HL-60 (cell line): ENCODE measurements around the gene ANAPC5.

ENCODE experiments used
- DNase-seq, 2 experiments: peaks; one replicate each; pipeline ENCODE4 v3.0.0-alpha.2; 2010 to 2020; ENCODE audit warnings: low read depth in 1 of 2, low spot score in 1 of 2
- H3K27ac ChIP-seq: fragments of 250-450 bp; sonication (Bioruptor Pico); replicated peaks from 2 replicates; pipeline ENCODE4 v1.5.1; 2020; ENCODE audit warnings: mild to moderate bottlenecking, moderate library complexity
- H3K27me3 ChIP-seq: fragments of 250-450 bp; sonication (Bioruptor Pico); 2 replicates; pipeline ENCODE4 v1.5.1; 2021; ENCODE audit warnings: mild to moderate bottlenecking, moderate library complexity; ENCODE audit not compliant: insufficient read depth, poor library complexity, severe bottlenecking
- H3K4me3 ChIP-seq: replicated peaks from 2 replicates; pipeline ENCODE4 v1.5.1; 2011; ENCODE audit warnings: mild to moderate bottlenecking, control low read depth, low read length; ENCODE audit not compliant: insufficient read depth
- GABPA ChIP-seq: IDR thresholded peaks from 2 replicates; pipeline ENCODE4 v1.6.1; 2012; ENCODE audit warnings: low read depth
- POLR2AphosphoS5 ChIP-seq: IDR thresholded peaks from 2 replicates; pipeline ENCODE4 v1.6.1; 2012; ENCODE audit warnings: low read depth
- SPI1 ChIP-seq: IDR thresholded peaks from 2 replicates; pipeline ENCODE4 v1.6.1; 2012; ENCODE audit warnings: low read depth, mild to moderate bottlenecking, borderline replicate concordance
- long read RNA-seq: library from polyadenylated mRNA; unstranded; transcript quantifications from one replicate; pipeline ENCODE4 v2.0.0, GENCODE V29; 2020
- TF ChIP-seq, protein P1 (sequence below): IDR thresholded peaks from one replicate; pipeline ENCODE4 v1.5.1; 2011; ENCODE audit warnings: low read length, control low read depth, inconsistent platforms; ENCODE audit not compliant: insufficient read depth
- TF ChIP-seq, protein P2 (sequence below): IDR thresholded peaks from 2 replicates; pipeline ENCODE4 v1.6.1; 2012; ENCODE audit warnings: low read depth; ENCODE audit not compliant: insufficient replicate concordance

Gene ANAPC5, protein sequence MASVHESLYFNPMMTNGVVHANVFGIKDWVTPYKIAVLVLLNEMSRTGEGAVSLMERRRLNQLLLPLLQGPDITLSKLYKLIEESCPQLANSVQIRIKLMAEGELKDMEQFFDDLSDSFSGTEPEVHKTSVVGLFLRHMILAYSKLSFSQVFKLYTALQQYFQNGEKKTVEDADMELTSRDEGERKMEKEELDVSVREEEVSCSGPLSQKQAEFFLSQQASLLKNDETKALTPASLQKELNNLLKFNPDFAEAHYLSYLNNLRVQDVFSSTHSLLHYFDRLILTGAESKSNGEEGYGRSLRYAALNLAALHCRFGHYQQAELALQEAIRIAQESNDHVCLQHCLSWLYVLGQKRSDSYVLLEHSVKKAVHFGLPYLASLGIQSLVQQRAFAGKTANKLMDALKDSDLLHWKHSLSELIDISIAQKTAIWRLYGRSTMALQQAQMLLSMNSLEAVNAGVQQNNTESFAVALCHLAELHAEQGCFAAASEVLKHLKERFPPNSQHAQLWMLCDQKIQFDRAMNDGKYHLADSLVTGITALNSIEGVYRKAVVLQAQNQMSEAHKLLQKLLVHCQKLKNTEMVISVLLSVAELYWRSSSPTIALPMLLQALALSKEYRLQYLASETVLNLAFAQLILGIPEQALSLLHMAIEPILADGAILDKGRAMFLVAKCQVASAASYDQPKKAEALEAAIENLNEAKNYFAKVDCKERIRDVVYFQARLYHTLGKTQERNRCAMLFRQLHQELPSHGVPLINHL
- long read RNA-seq, transcript ANAPC5-201 (17 exons, 2,513 nt), result minor isoform, 410 of 1,262 reads
- long read RNA-seq, transcript ANAPC5-218 (17 exons, 2,400 nt), result major isoform, 629 of 1,262 reads
- long read RNA-seq, partial matches to known transcripts, result 80 of 1,262 reads
- long read RNA-seq, other reads (novel, unspliced or antisense), result 139 of 1,262 reads

DNA sequence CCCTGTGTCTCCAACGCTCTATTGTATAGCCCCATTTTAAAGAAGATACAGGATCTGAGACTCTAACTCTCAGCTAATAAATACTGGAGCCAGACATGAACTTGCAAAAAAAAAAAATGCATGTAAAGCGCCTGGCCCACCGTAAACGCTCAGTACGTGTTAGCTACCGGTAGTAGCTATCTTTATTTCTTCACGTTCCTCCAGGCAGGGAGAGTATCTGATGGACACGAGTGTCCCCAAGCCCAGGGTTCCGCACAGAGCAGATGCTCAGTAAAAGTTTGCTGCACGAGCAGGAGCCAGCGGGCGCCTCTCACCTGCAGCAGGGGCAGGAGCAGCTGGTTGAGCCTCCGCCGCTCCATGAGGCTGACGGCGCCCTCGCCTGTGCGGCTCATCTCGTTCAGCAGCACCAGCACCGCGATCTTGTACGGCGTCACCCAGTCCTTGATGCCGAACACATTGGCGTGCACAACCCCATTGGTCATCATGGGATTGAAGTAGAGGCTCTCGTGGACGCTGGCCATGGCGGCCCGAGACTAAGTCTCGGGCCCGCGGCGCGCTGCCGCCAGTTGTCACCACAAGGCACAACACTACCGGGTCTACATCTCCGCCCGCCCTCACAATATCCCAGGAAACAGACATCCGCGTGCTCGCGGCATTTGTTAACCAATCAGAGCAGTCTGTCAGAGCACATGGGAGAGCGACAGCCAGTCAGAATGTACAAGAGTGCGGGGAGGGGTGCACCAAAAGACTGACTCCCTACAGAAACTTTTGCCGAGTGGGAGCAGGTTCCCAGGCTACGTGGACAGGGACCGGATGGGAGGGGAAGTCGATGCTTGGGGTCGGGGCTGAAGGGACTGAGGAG is at the start of gene ANAPC5:
ANAPC5 (minus strand) TSS at position 592 of the 862 bp plus-strand sequence; CDS start at position 521, 71 bp downstream.
- Histone ChIP-seq H3K27ac (peak within 1 kb of the TSS; percentile 96), H3K4me3 (peak within 1 kb of the TSS; percentile 76), H3K27me3 (no peaks in the 10 kb centered on the region)
- peak; percentile 99 for DNase-seq
- TF ChIP-seq, protein P1, sequence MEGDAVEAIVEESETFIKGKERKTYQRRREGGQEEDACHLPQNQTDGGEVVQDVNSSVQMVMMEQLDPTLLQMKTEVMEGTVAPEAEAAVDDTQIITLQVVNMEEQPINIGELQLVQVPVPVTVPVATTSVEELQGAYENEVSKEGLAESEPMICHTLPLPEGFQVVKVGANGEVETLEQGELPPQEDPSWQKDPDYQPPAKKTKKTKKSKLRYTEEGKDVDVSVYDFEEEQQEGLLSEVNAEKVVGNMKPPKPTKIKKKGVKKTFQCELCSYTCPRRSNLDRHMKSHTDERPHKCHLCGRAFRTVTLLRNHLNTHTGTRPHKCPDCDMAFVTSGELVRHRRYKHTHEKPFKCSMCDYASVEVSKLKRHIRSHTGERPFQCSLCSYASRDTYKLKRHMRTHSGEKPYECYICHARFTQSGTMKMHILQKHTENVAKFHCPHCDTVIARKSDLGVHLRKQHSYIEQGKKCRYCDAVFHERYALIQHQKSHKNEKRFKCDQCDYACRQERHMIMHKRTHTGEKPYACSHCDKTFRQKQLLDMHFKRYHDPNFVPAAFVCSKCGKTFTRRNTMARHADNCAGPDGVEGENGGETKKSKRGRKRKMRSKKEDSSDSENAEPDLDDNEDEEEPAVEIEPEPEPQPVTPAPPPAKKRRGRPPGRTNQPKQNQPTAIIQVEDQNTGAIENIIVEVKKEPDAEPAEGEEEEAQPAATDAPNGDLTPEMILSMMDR, result no peak
- TF ChIP-seq POLR2AphosphoS5 (peak; percentile 97), SPI1 (peak; percentile 51; the same call in 1 of the 2 replicates), GABPA (peak; percentile 94)
- TF ChIP-seq, protein P2, sequence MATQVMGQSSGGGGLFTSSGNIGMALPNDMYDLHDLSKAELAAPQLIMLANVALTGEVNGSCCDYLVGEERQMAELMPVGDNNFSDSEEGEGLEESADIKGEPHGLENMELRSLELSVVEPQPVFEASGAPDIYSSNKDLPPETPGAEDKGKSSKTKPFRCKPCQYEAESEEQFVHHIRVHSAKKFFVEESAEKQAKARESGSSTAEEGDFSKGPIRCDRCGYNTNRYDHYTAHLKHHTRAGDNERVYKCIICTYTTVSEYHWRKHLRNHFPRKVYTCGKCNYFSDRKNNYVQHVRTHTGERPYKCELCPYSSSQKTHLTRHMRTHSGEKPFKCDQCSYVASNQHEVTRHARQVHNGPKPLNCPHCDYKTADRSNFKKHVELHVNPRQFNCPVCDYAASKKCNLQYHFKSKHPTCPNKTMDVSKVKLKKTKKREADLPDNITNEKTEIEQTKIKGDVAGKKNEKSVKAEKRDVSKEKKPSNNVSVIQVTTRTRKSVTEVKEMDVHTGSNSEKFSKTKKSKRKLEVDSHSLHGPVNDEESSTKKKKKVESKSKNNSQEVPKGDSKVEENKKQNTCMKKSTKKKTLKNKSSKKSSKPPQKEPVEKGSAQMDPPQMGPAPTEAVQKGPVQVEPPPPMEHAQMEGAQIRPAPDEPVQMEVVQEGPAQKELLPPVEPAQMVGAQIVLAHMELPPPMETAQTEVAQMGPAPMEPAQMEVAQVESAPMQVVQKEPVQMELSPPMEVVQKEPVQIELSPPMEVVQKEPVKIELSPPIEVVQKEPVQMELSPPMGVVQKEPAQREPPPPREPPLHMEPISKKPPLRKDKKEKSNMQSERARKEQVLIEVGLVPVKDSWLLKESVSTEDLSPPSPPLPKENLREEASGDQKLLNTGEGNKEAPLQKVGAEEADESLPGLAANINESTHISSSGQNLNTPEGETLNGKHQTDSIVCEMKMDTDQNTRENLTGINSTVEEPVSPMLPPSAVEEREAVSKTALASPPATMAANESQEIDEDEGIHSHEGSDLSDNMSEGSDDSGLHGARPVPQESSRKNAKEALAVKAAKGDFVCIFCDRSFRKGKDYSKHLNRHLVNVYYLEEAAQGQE, result peak; percentile 66

DNA sequence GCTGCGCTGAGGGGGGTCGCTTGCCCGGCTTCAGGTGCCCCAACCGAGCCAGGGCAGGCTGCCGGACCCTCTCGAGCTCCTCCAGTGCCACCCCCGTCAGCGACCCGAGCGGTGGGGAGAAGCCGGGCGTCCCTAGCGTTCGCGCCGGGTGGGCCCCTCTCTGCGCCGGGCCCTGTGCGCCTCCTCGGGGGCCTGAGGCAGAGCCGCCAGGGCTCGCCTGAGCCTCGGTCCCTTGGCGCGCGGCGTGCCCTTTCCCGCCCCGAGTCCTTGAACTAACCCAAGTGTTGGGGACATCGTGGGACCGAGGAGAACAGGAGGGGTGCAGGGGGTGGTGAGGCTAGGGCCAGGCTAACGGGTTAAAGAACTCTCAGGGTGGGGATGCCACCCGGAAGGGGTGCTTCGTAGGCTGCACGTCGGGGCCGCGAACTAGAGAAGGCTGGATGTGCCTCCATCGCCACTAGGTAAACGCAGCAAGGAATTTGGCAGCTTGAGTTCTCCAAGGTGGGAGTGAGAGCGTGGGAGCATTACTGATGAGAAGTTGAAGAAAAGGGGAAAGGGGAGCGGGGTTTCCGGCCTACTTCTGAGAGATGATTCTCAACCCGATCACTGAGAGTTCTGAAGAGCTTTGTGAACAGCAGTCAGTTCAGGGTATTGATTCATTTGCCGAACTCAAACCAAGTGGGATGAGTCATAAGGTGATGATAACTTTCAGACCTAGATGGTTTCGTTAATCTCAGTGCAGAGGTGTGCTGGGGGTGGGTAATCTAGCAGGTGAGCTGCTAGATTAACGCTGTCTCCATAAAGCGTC is 48.3 kb upstream of the ANAPC5 start:
- H3K27me3 ChIP-seq, result no peaks in the 10 kb centered on the region
- TF ChIP-seq GABPA (no peak), POLR2AphosphoS5 (no peak; the same call in 1 of the 2 replicates), SPI1 (no peak)
- TF ChIP-seq, protein P1, result no peak
- TF ChIP-seq, protein P2, result no peak
- peak overlapping the region; percentile 87 for H3K27ac ChIP-seq
- DNase-seq, result peak in 1 of 2 experiments; percentile 30
- H3K4me3 ChIP-seq, result peak overlapping the region; percentile 80
